GM23338 (cell line): ENCODE measurements around the gene TTC33. TPM values are rescaled to one million over a fixed set of nuclear protein-coding genes. Genes with fewer than 3 reads are reported as not detected.

Source experiments
- ATAC-seq: fragments of 200-7000 bp; cut with Tn5 transposase; 3 replicates; pipeline ENCODE4 v1.9.1; 2020
- DNase-seq: peaks from one replicate; pipeline ENCODE4 v3.0.0-alpha.2; 2015; ENCODE audit warnings: low spot score
- H2AFZ ChIP-seq: fragments of 200-600 bp; sonication (generic); 2 replicates; pipeline ENCODE4 v1.8.0; 2016; ENCODE audit warnings: antibody characterized with exemption, mild to moderate bottlenecking, moderate library complexity
- H3F3A ChIP-seq: fragments of 200-600 bp; sonication (generic); replicated peaks from 2 replicates; pipeline ENCODE4 v1.8.0; 2017; ENCODE audit warnings: antibody characterized with exemption, mixed run types, low read depth
- H3K27ac ChIP-seq: fragments of 200-600 bp; sonication (generic); 2 replicates; pipeline ENCODE4 v1.6.1; 2016; ENCODE audit warnings: low read depth
- H3K27me3 ChIP-seq: fragments of 200-600 bp; sonication (generic); 2 replicates; pipeline ENCODE4 v1.8.0; 2016; ENCODE audit warnings: mild to moderate bottlenecking, mixed run types, moderate library complexity; ENCODE audit not compliant: insufficient read depth
- H3K36me3 ChIP-seq: fragments of 200-600 bp; sonication (generic); 2 replicates; pipeline ENCODE4 v1.8.0; 2016; ENCODE audit warnings: mild to moderate bottlenecking; ENCODE audit not compliant: insufficient read depth
- H3K4me1 ChIP-seq: fragments of 200-600 bp; sonication (generic); 2 replicates; pipeline ENCODE4 v1.8.0; 2016; ENCODE audit warnings: mild to moderate bottlenecking, moderate library complexity; ENCODE audit not compliant: insufficient read depth
- H3K4me2 ChIP-seq: fragments of 200-600 bp; sonication (generic); 2 replicates; pipeline ENCODE4 v1.7.1; 2017; ENCODE audit warnings: mixed run types
- H3K4me3 ChIP-seq: fragments of 200-600 bp; sonication (generic); 2 replicates; pipeline ENCODE4 v1.6.1; 2016; ENCODE audit warnings: mixed run types
- H3K79me2 ChIP-seq: fragments of 200-600 bp; sonication (generic); replicated peaks from 2 replicates; pipeline ENCODE4 v1.8.0; 2017; ENCODE audit warnings: mild to moderate bottlenecking; ENCODE audit not compliant: insufficient read depth
- H3K9me2 ChIP-seq: fragments of 200-600 bp; sonication (generic); 2 replicates; pipeline ENCODE4 v1.8.0; 2017; ENCODE audit not compliant: insufficient read depth
- H4K20me1 ChIP-seq: fragments of 200-600 bp; sonication (generic); replicated peaks from 2 replicates; pipeline ENCODE4 v1.8.0; 2017; ENCODE audit warnings: mild to moderate bottlenecking; ENCODE audit not compliant: insufficient read depth
- H3K27ac Mint-ChIP-seq: 2 replicates; pipeline ENCODE4 v1.8.0; 2020; ENCODE audit warnings: inconsistent platforms, mild to moderate bottlenecking, moderate library complexity, mixed read lengths
- H3K27me3 Mint-ChIP-seq: 3 replicates; pipeline ENCODE4 v1.8.0; 2022; ENCODE audit warnings: low read depth, mild to moderate bottlenecking, moderate library complexity, mixed read lengths, inconsistent platforms; ENCODE audit not compliant: insufficient read depth, poor library complexity
- H3K36me3 Mint-ChIP-seq: 3 replicates; pipeline ENCODE4 v1.8.0; 2021; ENCODE audit warnings: low read depth, mild to moderate bottlenecking, inconsistent platforms, moderate library complexity, mixed read lengths
- H3K4me1 Mint-ChIP-seq: 3 replicates; pipeline ENCODE4 v1.8.0; 2020; ENCODE audit warnings: mild to moderate bottlenecking, inconsistent platforms, mixed read lengths
- H3K4me3 Mint-ChIP-seq: 3 replicates; pipeline ENCODE4 v1.8.0; 2021; ENCODE audit warnings: moderate library complexity, mild to moderate bottlenecking, inconsistent platforms, mixed read lengths
- H3K9me3 Mint-ChIP-seq: 3 replicates; pipeline ENCODE4 v1.8.0; 2020; ENCODE audit warnings: moderate library complexity, mild to moderate bottlenecking, inconsistent platforms, mixed read lengths
- CREB1 ChIP-seq: fragments of 250-450 bp; sonication (Bioruptor Pico); IDR thresholded peaks from 2 replicates; pipeline ENCODE4 v1.5.0; 2020; ENCODE audit warnings: low read depth, mild to moderate bottlenecking, moderate library complexity
- ETS1 ChIP-seq: IDR thresholded peaks from 2 replicates; pipeline ENCODE4 v1.6.1; 2016; ENCODE audit warnings: antibody characterized with exemption
- EZH2 ChIP-seq: fragments of 200-600 bp; sonication (generic); IDR thresholded peaks from one replicate; pipeline ENCODE4 v1.8.0; 2017; ENCODE audit warnings: antibody characterized with exemption, mild to moderate bottlenecking, low read depth; ENCODE audit not compliant: unreplicated experiment
- EZH2phosphoT487 ChIP-seq: fragments of 200-600 bp; sonication (generic); IDR thresholded peaks from one replicate; pipeline ENCODE4 v1.8.1; 2018; ENCODE audit warnings: antibody characterized with exemption; ENCODE audit not compliant: unreplicated experiment
- JUNB ChIP-seq: IDR thresholded peaks from one replicate; pipeline ENCODE4 v1.6.1; 2016; ENCODE audit warnings: antibody characterized with exemption; ENCODE audit not compliant: unreplicated experiment
- NANOG ChIP-seq: IDR thresholded peaks from 2 replicates; pipeline ENCODE4 v1.6.1; 2016; ENCODE audit warnings: antibody characterized with exemption, borderline replicate concordance
- POLR2AphosphoS5 ChIP-seq: IDR thresholded peaks from 2 replicates; pipeline ENCODE4 v1.6.1; 2016; ENCODE audit warnings: antibody characterized with exemption, low read depth
- STAT1 ChIP-seq: IDR thresholded peaks from one replicate; pipeline ENCODE4 v1.6.1; 2016; ENCODE audit warnings: antibody characterized with exemption; ENCODE audit not compliant: unreplicated experiment
- ZNF114 ChIP-seq: fragments of 250-450 bp; sonication (Bioruptor Pico); IDR thresholded peaks from 2 replicates; pipeline ENCODE4 v1.5.0; 2020; ENCODE audit warnings: mild to moderate bottlenecking, moderate library complexity
- ZNF331 ChIP-seq: fragments of 250-450 bp; sonication (Bioruptor Pico); IDR thresholded peaks from 2 replicates; pipeline ENCODE4 v1.5.0; 2020; ENCODE audit warnings: low read depth, mild to moderate bottlenecking, moderate library complexity
- ZNF462 ChIP-seq: fragments of 250-450 bp; sonication (Bioruptor Pico); IDR thresholded peaks from 2 replicates; pipeline ENCODE4 v1.5.0; 2020; ENCODE audit warnings: mild to moderate bottlenecking, moderate library complexity
- polyA plus RNA-seq: library from polyadenylated mRNA; unstranded; fragments of >200 nt; fragmentation: Nextera tagmentation; extraction: Ambion mirVana; gene quantifications from 2 replicates; pipeline ENCODE4 v1.2.1, GENCODE V29; 2016
- total RNA-seq: library from RNA; depleted of rRNA; stranded (reverse); fragments of >200 nt; shearing (Covaris generic); gene quantifications from 2 replicates; pipeline ENCODE4 v1.2.3, GENCODE V29; 2014

TTC33 gene
- total and polyA plus RNA-seq, 2 experiments from 2014 or later: 4.1 to 11.5 TPM

- TF ChIP-seq ZNF462 (CRISPR knock-in tag) (no peak), EZH2 (no peak), ETS1 (no peak), ZNF331 (CRISPR knock-in tag) (no peak), STAT1 (no peak), ZNF114 (CRISPR knock-in tag) (no peak), EZH2phosphoT487 (no peak), JUNB (no peak), CREB1 (CRISPR knock-in tag) (no peak), POLR2AphosphoS5 (no peak), NANOG (no peak)
Observed at GRCh38 chr5:40484495-40484894, 271.3 kb downstream of the TTC33 start (continued).

- Histone ChIP-seq H2AFZ (no peak overlapping the region), H3K4me3 (no peak overlapping the region), H3F3A (no peaks in the 10 kb centered on the region), H3K4me1 (no peaks in the 10 kb centered on the region), H3K79me2 (no peaks in the 10 kb centered on the region), H3K27me3 (no peaks in the 10 kb centered on the region), H3K9me2 (peaks cover 7% of the 10 kb centered on the region; the same call in 1 of the 2 replicates), H3K4me2 (no peak overlapping the region), H3K27ac (no peak overlapping the region), H4K20me1 (no peaks in the 10 kb centered on the region), H3K36me3 (no peaks in the 10 kb centered on the region)
- Mint-ChIP-seq H3K9me3 (no peaks in the 10 kb centered on the region), H3K27me3 (no peaks in the 10 kb centered on the region), H3K4me1 (no peaks in the 10 kb centered on the region), H3K36me3 (no peaks in the 10 kb centered on the region), H3K4me3 (no peak overlapping the region), H3K27ac (no peak overlapping the region)
- DNase-seq (no peak), ATAC-seq (no peak)
- no peak for TF ChIP-seq JUNB
- TF ChIP-seq STAT1: no peak
Observed at GRCh38 chr5:40483316-40483715, 272.4 kb downstream of the TTC33 start.
